Body of pancreas (tissue), 4 donors: ENCODE measurements around the gene FADS6.
A peak's percentile ranks its signal among the peaks of the same experiment; 100 is the strongest.

Source experiments
- CTCF ChIP-seq, 7 experiments: fragments of 450-650 bp in 4 of 7; fragments of 200-600 bp in 3 of 7; sonication (generic) in 3 of 7; IDR thresholded peaks; one replicate each; pipeline ENCODE4 v1.5.1; 2016 to 2019; ENCODE audit warnings: antibody characterized with exemption in 7 of 7
- POLR2A ChIP-seq, 3 donors: fragments of 450-650 bp; IDR thresholded peaks; one replicate each; pipeline ENCODE4 v1.6.1; 2016; ENCODE audit warnings: antibody characterized with exemption in 3 of 3, mild to moderate bottlenecking in 2 of 3

- TF ChIP-seq CTCF (IDR thresholded peaks at IDR 0.05) (peak; percentile 21 to 71 (median 50)), POLR2A (IDR thresholded peaks at IDR 0.05) (no peak)
Observed at GRCh38 chr17:74842599-74843351, 50.7 kb downstream of the FADS6 start.
